Colonic mucosa (tissue), 4 donors: ENCODE measurements around the gene FAM120A. TPM values are rescaled to one million over a fixed set of nuclear protein-coding genes. Genes with fewer than 3 reads are reported as not detected.

ENCODE experiments used
- DNase-seq: peaks from one replicate; pipeline ENCODE4 v3.0.0-alpha.2; 2020
- H3K27ac ChIP-seq: fragments of 200-600 bp; one replicate; pipeline ENCODE4 v1.8.0; 2021
- H3K27me3 ChIP-seq: fragments of 200-600 bp; one replicate; pipeline ENCODE4 v1.8.0; 2021
- H3K36me3 ChIP-seq: fragments of 200-600 bp; one replicate; pipeline ENCODE4 v1.8.0; 2021
- H3K4me1 ChIP-seq: fragments of 200-600 bp; one replicate; pipeline ENCODE4 v1.8.0; 2021; ENCODE audit warnings: mild to moderate bottlenecking
- H3K4me3 ChIP-seq: fragments of 200-600 bp; one replicate; pipeline ENCODE4 v1.8.0; 2021
- H3K9ac ChIP-seq, 2 donors: one replicate each; pipeline ENCODE4 v1.7.0; 2013; ENCODE audit warnings: control low read depth in 2 of 2, low read depth in 2 of 2, low read length in 2 of 2
- H3K9me3 ChIP-seq: fragments of 200-600 bp; one replicate; pipeline ENCODE4 v1.8.0; 2021
- CTCF ChIP-seq: fragments of 200-600 bp; IDR thresholded peaks from one replicate; pipeline ENCODE4 v1.8.0; 2022; ENCODE audit warnings: antibody characterized with exemption, mild to moderate bottlenecking
- intact Hi-C: fragments of 100-400 bp; cut with DNase I; formaldehyde crosslinking; loops from one replicate; pipeline ENCODE4 v1.14.1; 2022
- total RNA-seq, 2 donors: library from RNA; stranded (reverse); fragmentation: NEBNext Ultra II Directional in 1 of 2; extraction: Animal tissue kit (Norgen Biotek cat#: 25700) in 1 of 2; gene quantifications; one replicate each; pipeline ENCODE4 v1.2.1, GENCODE V29; 2021
- donor health status: healthy.
- donor health status: DM: no; HTN: no; CAD: no.
- donor health status: DM: no; HTN: no; CAD: no.

Gene FAM120A
- total RNA-seq, 2 donors from 2014 or later = 246 to 264 TPM

- no peaks in the 10 kb centered on the region for H3K27me3 ChIP-seq
- no peak overlapping the region for H3K9ac ChIP-seq
- peak; percentile 14 for DNase-seq
- H3K27ac ChIP-seq = no peak overlapping the region
- no peak overlapping the region for H3K4me3 ChIP-seq
- no peaks in the 10 kb centered on the region for H3K36me3 ChIP-seq
- no peaks in the 10 kb centered on the region for H3K9me3 ChIP-seq
- peaks cover 11% of the 10 kb centered on the region for H3K4me1 ChIP-seq
- TF ChIP-seq CTCF = no peak
- intact Hi-C loops = no loop called here
Measured at GRCh38 chr9:93603011-93603410, 151.5 kb downstream of the FAM120A start.

- H3K27ac ChIP-seq = no peak overlapping the region
- no peak overlapping the region for H3K4me3 ChIP-seq
- no peaks in the 10 kb centered on the region for H3K9me3 ChIP-seq
- DNase-seq = no peak
- intact Hi-C loops = no loop called here
- TF ChIP-seq CTCF = no peak
- H3K27me3 ChIP-seq = no peaks in the 10 kb centered on the region
- no peak overlapping the region for H3K9ac ChIP-seq
- no peaks in the 10 kb centered on the region for H3K36me3 ChIP-seq
- peaks cover 11% of the 10 kb centered on the region for H3K4me1 ChIP-seq
Measured at GRCh38 chr9:93603906-93604326, 152.4 kb downstream of the FAM120A start.

DNA sequence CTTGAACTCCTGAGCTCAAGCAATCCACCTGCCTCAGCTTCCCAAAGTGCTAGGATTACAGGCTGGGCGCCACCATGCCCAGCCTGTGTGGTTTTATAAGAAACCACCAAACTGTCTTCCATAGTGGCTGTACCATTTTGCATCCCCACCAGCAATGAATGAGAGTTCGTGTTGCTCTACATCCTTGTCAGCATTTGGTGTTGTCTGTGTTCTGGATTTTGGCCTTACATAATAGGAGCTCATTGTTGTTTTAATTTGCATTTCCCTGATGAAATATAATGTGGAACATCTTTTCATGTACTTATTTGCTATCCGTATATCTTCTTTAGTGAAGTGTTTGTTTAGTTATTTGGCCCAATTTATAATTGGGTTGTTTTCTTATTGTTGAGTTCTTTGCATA, 154.7 kb downstream of the FAM120A start:
- intact Hi-C loops = no loop called here
- no peak for TF ChIP-seq CTCF
- H3K27ac ChIP-seq = no peak overlapping the region
- H3K4me3 ChIP-seq = no peak overlapping the region
- H3K4me1 ChIP-seq = no peaks in the 10 kb centered on the region
- H3K9me3 ChIP-seq = no peaks in the 10 kb centered on the region
- H3K9ac ChIP-seq = no peak overlapping the region
- no peak for DNase-seq
- H3K36me3 ChIP-seq = no peaks in the 10 kb centered on the region
- no peaks in the 10 kb centered on the region for H3K27me3 ChIP-seq

DNA sequence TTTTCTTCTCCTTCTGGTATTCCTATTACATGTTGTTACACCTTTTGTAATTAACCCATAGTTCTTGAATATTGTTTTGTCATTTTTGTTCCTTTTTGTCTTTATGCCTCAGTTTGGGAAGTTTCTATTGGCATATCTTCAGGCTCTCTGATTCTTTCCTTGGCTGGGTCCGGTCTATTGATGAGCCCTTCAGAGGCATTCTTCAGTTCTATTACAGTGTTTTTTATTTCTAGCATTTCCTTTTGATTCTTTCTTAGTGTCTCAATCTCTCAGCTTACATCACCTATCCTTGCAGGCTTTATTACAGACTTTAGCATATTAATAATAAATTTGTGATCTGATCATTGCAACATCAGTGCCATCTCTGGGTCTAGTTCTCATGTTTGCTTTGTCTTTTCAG, 158.7 kb downstream of the FAM120A start:
- intact Hi-C loops = no loop called here
- H3K9me3 ChIP-seq = no peaks in the 10 kb centered on the region
- no peaks in the 10 kb centered on the region for H3K36me3 ChIP-seq
- no peak overlapping the region for H3K9ac ChIP-seq
- no peak overlapping the region for H3K27ac ChIP-seq
- H3K4me3 ChIP-seq = no peak overlapping the region
- H3K27me3 ChIP-seq = no peaks in the 10 kb centered on the region
- DNase-seq = no peak
- no peak for TF ChIP-seq CTCF
- H3K4me1 ChIP-seq = no peaks in the 10 kb centered on the region

GRCh38 chr9:93612052-93612795, 160.7 kb downstream of the FAM120A start:
- no peak for TF ChIP-seq CTCF
- H3K36me3 ChIP-seq = no peaks in the 10 kb centered on the region
- H3K9me3 ChIP-seq = no peaks in the 10 kb centered on the region
- DNase-seq = no peak
- intact Hi-C loops = no loop called here
- no peak overlapping the region for H3K4me3 ChIP-seq
- H3K27me3 ChIP-seq = no peaks in the 10 kb centered on the region
- no peak overlapping the region for H3K9ac ChIP-seq
- H3K27ac ChIP-seq = no peak overlapping the region
- no peaks in the 10 kb centered on the region for H3K4me1 ChIP-seq
